ENCODE measurements around the gene AGPAT2.

AGPAT2 gene

DNA sequence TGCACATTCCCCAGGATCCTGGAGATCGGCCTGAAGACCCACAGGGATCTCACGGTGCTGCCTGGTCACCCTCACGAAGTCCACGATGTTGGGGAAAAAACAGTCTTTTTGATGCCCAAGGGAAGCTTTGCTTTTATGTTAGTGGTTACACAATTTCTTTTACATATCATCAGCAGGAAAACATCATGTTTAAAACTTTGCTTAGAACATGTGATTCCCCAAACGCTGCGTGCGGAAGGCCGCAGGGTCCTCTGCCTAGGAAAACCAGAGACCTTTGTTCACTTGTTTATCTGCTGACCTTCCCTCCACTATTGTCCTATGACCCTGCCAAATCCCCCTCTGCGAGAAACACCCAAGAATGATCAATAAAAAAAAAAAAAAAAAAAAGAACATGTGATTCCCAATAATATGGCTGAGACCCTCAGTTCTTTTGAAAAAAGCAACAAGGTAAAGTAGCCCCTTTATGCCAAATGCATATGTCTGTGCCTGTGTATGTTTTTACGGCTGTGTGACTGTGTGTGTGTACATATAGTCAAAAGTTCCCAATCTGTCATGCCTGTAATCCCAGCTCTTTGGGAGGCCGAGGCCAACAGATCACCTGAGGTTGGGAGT lies 11.5 kb upstream of the AGPAT2 start:
- Mint-ChIP-seq H3K4me1 (ENCODE audit: low read depth) (peaks cover 26% of the 10 kb centered on the region), H3K27me3 (no peaks in the 10 kb centered on the region), H3K4me3 (no peak overlapping the region), H3K27ac (no peak overlapping the region), H3K36me3 (no peaks in the 10 kb centered on the region), H3K9me3 (ENCODE audit: low read depth) (no peaks in the 10 kb centered on the region)

DNA sequence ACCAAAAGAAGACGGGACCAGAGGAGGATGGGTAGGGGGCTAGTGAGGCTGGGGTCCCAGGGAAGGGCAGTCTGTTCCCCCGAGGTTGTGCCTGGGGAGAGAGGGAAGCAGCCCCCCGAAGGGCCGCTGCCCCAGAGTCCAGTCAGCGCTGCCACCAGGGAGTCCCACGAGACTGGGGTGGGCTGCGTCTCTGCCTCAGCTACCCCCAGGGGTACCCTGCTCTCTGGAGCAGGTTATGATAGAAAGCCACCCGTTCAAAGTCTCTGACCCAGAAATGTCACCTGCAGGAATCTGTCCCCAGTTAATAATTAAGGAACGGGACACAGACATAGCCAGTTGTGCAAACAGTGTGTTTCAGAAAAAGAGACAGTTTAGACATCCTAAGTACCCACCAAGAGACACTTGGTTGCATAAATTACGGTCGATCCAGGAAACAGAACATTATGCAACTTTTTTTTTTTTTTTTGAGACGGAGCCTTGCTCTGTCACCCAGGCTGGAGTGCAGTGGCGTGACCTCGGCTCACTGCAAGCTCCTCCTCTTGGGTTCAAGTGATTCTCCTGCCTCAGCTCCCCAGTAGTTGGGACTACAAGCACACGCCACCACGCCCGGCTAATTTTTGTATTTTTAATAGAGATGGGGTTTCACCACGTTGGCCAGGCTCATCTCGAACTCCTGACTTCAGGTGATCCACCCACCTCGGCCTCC lies 10.7 kb upstream of the AGPAT2 start:
- peaks cover 26% of the 10 kb centered on the region for H3K4me1 Mint-ChIP-seq (ENCODE audit: low read depth)
- H3K4me3 Mint-ChIP-seq: no peak overlapping the region
- H3K27me3 Mint-ChIP-seq: peaks cover 4% of the 10 kb centered on the region
- H3K36me3 Mint-ChIP-seq: no peaks in the 10 kb centered on the region
- no peaks in the 10 kb centered on the region for H3K9me3 Mint-ChIP-seq (ENCODE audit: low read depth)
- no peak overlapping the region for H3K27ac Mint-ChIP-seq

DNA sequence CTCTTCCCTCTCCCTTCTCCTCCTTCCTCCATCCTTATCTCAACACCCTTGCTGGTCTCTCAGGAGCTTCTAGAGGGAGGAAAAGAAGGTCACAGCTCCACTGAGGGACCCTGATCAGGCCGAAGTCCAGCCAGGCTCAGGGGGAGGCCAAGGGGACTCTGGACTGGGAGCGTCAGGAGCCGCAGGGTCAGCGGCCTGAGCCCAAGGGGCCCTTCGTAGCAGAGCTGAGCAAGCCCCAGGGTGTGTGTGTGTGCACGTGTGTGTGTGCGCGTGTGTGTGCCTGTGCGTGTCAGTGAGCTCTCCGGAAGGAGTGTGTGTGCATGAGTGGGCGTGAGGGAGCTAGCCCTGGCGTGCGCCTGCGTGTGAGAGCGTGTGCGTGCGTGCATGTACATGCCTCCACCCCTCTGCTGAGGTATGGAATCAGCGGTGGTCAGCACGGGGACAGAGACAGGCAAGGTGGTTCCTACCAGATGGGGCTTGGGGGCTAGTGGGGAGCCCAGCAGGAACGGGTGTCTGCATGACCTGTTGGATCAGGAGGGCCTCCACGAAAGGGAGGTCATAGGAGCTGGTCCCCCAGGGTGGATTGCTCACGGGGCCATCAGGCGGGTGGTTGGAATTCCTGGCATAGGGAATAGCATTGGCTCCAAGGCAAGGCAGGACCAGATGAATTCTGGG lies 10.0 kb upstream of the AGPAT2 start:
- Mint-ChIP-seq H3K9me3 (ENCODE audit: low read depth) (no peaks in the 10 kb centered on the region), H3K36me3 (no peaks in the 10 kb centered on the region), H3K27ac (no peak overlapping the region), H3K27me3 (peaks cover 5% of the 10 kb centered on the region), H3K4me3 (no peak overlapping the region), H3K4me1 (ENCODE audit: low read depth) (peaks cover 26% of the 10 kb centered on the region)

DNA sequence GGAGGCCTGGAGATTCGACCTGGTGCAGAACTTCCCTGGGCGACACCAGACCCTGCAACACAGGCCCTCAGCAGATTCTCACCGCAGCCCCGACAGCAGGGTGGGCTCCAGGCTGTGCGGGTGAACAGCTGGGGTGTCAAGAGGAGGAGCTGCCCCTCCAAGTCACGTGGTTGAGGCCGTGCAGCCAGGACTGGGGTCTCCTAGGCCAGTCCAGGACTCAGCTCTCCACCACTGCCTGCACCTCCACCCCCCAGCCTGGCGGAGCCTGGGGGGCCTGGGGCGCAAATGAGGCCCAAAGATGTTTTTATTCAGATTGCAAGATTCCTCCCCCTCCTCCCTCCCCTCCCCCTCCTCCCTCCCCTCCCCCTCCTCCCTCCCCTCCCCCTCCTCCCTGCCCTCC lies 9.2 kb upstream of the AGPAT2 start:
- Mint-ChIP-seq H3K27ac (no peak overlapping the region), H3K4me3 (no peak overlapping the region), H3K36me3 (no peaks in the 10 kb centered on the region), H3K9me3 (ENCODE audit: low read depth) (no peaks in the 10 kb centered on the region), H3K27me3 (peaks cover 5% of the 10 kb centered on the region), H3K4me1 (ENCODE audit: low read depth) (peaks cover 20% of the 10 kb centered on the region)

DNA sequence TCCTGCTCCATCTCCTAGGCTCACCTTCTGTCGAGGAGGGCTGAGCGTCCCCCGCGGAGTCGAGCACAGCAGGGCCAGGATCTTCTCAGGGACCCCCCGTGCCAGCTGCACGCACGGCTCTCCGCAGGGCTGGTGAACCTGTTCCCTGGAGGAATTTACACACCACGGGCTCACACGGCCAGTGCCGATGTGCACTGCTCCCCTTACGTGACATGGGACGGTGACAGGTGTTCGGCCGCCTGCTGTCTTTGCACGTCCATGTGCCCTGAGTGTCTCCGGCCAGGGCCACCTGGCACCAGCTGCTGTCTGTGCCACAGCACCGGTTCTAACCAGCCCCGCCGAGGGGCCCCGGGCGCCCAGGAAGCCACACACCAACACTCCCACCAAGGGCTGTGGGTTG lies 8.7 kb upstream of the AGPAT2 start:
- H3K4me1 Mint-ChIP-seq (ENCODE audit: low read depth): peaks cover 14% of the 10 kb centered on the region
- H3K4me3 Mint-ChIP-seq: no peak overlapping the region
- H3K9me3 Mint-ChIP-seq (ENCODE audit: low read depth): no peaks in the 10 kb centered on the region
- no peaks in the 10 kb centered on the region for H3K36me3 Mint-ChIP-seq
- peaks cover 5% of the 10 kb centered on the region for H3K27me3 Mint-ChIP-seq
- H3K27ac Mint-ChIP-seq: no peak overlapping the region

DNA sequence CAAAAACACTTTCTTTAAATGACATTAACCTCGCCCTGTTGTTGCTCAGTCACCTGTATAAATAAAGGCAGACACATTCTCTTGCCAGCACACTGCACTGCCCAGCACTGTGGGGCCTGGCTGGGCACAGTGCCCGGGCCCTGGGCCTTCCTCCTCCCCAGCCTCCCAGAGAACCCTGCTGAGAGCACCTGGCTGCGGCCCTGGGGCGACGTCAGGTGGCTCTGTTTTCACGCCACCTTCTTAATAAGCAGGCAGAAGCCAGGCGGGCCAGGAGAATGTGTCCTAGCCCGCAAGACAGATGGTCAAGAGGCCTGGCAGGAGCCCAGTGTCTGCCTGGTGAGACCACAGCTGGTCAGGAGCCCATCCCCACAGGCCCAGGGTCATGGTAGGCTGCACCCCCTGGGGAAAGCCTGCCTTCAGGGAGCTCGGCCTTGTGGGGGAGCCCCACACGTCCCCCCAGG lies 8.2 kb upstream of the AGPAT2 start:
- Mint-ChIP-seq H3K36me3 (no peaks in the 10 kb centered on the region), H3K27ac (no peak overlapping the region), H3K27me3 (peaks cover 5% of the 10 kb centered on the region), H3K9me3 (ENCODE audit: low read depth) (no peaks in the 10 kb centered on the region), H3K4me3 (no peak overlapping the region), H3K4me1 (ENCODE audit: low read depth) (peaks cover 9% of the 10 kb centered on the region)

DNA sequence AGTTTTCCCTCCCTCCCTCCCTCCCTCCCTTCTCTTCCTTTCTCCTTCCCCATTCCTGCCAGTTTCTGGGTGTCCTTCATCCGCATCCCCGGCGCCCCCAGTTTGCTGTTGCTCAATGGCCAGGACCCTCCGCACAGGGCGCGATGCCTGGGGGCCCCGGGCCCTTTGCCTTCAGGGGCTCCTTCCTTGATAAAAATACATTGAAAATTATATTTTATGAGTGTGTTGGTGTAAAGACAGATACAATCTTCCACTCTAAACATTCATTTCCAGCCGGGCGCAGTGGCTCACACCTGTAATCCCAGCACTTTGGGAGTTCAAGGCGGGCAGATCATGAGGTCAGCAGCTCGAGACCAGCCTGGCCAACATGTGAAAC lies 7.6 kb upstream of the AGPAT2 start:
- H3K27me3 Mint-ChIP-seq: peaks cover 5% of the 10 kb centered on the region
- no peaks in the 10 kb centered on the region for H3K36me3 Mint-ChIP-seq
- H3K9me3 Mint-ChIP-seq (ENCODE audit: low read depth): no peaks in the 10 kb centered on the region
- H3K4me1 Mint-ChIP-seq (ENCODE audit: low read depth): peaks cover 5% of the 10 kb centered on the region
- no peak overlapping the region for H3K27ac Mint-ChIP-seq
- H3K4me3 Mint-ChIP-seq: no peak overlapping the region

DNA sequence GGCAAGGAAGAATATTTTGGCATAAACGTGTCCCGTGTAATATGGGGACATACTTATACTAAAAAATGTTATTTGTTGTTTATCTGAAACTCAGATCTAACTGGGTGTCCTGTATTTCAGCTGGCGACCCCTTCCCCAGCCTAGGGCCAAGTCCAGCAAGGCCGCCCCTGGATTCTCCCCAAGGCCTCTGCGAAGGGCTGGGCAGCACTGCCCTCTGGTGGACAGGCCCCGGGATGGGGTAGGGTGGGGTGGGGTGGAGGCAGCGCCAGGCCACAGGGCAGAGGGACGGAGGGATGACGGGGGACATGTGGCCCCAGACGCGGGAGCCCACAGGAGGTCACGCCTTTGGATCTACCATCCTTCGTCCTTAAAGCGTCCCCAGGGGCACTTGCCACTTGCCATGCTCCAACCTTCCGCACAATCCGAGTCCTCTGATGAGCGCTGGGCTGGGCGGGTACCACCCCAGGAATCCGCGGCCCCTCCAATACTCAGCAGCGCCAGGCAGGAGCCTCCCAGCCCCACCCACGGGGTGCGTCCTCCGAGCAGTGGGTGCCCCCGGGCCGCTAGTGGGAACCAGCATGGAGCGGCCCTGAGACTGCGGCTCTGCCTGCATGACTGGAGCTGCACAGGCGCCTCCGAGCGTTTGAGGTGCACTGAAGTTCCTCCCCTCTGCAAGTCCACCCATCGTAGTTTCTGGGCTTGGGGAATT lies 7.1 kb upstream of the AGPAT2 start:
- Mint-ChIP-seq H3K4me3 (no peak overlapping the region), H3K9me3 (ENCODE audit: low read depth) (no peaks in the 10 kb centered on the region), H3K27ac (no peak overlapping the region), H3K4me1 (ENCODE audit: low read depth) (peaks cover 5% of the 10 kb centered on the region), H3K36me3 (no peaks in the 10 kb centered on the region), H3K27me3 (peaks cover 5% of the 10 kb centered on the region)

DNA sequence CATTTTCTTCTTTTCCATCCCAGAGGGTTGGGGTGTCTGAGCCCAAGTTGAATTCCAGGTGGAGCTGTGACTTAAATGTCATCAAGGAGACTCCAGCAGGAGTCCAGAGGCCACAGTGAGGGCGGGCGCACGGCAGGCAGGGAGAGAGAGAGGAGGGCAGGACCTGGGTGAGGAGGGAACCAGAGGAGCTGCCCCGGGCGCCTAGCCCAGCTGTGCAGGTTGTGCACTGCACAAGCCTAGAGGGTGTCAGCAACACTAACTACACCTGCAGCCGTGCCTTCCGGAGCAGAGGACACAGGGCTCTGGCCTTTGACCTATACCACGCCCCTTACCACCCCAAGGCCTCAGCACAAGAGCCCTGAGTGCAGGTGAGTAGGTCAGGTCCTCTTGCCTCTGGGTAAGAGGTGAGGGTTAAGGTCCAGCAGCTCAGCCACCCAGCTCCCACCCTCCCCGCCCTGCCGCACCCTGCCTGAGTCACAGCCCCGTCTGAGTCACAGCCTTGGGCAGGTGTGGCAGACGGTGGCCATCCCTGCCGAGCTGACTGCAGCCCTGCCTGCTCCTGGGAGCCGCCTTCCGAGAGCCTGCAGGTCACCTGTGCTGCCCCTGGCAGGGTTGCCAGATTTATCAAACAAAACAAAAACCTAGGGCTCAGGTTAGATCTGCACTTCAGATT lies 6.4 kb upstream of the AGPAT2 start:
- no peaks in the 10 kb centered on the region for H3K9me3 Mint-ChIP-seq (ENCODE audit: low read depth)
- no peak overlapping the region for H3K4me3 Mint-ChIP-seq
- H3K36me3 Mint-ChIP-seq: no peaks in the 10 kb centered on the region
- H3K4me1 Mint-ChIP-seq (ENCODE audit: low read depth): peaks cover 4% of the 10 kb centered on the region
- no peak overlapping the region for H3K27ac Mint-ChIP-seq
- peaks cover 5% of the 10 kb centered on the region for H3K27me3 Mint-ChIP-seq

DNA sequence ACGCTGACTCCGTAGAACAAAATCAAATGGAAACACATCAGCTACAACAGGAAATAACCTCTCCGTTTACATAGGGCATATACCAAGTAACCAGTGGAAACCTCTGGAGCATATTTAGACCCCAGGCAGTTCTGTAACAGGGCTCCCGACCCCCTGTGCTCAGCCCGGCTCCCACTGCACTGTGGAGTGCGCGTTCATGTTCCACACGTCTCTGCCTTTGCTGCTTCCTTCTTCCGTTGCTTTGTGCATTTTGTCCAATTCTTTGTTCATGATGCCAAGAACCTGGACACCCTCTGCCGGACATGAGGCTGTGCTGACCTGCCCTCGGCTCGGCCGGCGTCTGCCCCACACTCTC lies 5.9 kb upstream of the AGPAT2 start:
- no peak overlapping the region for H3K4me3 Mint-ChIP-seq
- H3K4me1 Mint-ChIP-seq (ENCODE audit: low read depth): peaks cover 2% of the 10 kb centered on the region
- H3K27ac Mint-ChIP-seq: no peak overlapping the region
- H3K36me3 Mint-ChIP-seq: no peaks in the 10 kb centered on the region
- H3K27me3 Mint-ChIP-seq: peaks cover 5% of the 10 kb centered on the region
- no peaks in the 10 kb centered on the region for H3K9me3 Mint-ChIP-seq (ENCODE audit: low read depth)

DNA sequence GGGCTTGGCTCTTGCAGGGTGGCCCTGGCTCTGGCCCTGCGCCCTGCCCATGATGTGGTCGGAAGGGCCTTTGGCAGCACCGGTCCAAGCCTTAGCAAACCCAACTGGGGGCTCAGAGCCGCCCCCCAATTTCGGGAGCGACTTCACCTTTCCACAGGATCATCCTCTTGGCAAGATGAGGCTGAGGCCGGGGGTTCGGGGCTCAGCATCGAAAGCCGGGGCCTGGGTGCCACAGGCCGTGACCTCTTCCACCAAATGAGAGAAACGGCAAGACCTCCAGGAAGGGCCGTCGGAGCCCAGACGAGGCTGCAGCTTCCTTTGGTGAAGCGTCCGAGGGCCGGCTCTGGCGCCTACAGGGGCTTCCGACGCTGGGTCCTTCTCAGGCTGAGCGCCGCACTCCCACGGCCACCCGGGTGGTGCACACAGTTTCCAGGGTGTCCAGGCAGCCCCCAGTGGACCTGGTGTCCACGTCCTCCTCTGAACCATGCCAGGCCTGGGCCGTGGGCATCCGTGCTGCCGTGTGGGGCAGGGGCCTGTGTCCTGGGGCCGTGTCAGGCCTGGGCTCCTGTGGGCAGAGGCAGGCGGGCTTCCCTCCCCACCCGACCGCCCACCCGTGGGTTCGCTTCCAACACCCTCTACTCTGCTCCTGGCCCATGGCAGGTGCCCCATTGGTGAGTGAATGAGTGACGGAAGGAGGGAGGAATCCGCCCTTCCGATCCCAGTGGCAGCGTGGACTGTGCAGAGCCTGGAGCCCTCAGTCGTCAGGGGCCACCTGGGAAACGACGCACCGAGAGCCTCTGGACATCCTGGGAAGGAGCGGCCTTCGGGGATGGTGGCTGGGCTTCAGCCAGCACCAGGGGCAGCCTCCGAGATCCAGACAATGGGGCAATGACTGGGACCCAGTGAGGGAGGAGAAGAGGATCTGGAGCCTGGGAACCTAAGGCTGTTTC lies 5.2 kb upstream of the AGPAT2 start:
- H3K27ac Mint-ChIP-seq: no peak overlapping the region
- H3K36me3 Mint-ChIP-seq: no peaks in the 10 kb centered on the region
- H3K9me3 Mint-ChIP-seq (ENCODE audit: low read depth): no peaks in the 10 kb centered on the region

DNA sequence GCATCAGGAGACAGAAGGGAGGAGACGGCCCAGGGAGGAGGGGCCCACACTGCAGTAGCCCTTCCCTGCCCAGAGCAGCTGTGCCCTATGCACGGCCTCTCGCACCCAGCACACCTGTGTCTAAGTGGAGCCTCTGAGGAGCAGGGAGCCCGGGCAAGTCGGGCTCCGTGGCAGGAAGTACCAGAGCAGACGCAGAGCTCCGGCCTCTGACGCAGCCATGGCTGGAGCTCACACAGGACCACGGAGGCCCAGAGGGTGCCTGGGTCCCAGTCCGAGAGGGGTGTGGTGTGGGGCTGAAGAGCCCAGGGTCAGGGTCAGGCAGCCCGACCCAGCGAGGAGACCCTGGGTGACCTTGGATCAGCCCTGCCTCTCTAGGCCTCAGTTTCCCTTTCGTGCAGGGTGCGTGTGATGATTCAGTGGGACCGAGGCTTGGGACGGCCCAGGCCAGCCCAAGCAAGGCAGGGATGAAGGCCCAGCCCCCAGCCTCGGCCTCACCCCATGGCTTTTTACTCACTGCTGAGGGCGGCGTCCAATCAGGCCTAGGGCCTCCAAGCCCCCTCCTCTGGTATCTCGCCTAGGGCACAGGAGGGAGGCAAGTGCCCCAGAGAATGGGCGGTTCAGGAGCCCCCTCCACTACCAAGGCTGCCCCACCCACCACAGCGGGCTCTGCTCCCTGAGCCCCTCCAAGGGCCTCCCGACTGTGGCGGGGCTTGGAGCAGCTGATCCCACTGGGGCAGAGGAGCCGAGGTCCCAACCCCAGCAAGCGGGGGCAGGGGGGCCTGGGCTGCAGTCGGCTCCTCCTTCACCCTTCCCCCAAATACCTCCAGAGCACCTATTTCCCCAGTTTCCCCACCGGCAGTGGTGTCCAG lies 4.3 kb upstream of the AGPAT2 start:
- H3K9me3 Mint-ChIP-seq (ENCODE audit: low read depth): no peaks in the 10 kb centered on the region
- H3K36me3 Mint-ChIP-seq: no peaks in the 10 kb centered on the region
- H3K4me1 Mint-ChIP-seq (ENCODE audit: low read depth): no peaks in the 10 kb centered on the region
- H3K27ac Mint-ChIP-seq: no peak overlapping the region
- H3K27me3 Mint-ChIP-seq: peaks cover 5% of the 10 kb centered on the region
- H3K4me3 Mint-ChIP-seq: no peak overlapping the region

More for the DNA sequence above, 5.2 kb upstream of the AGPAT2 start:
- Mint-ChIP-seq H3K4me3 (no peak overlapping the region), H3K27me3 (peaks cover 5% of the 10 kb centered on the region), H3K4me1 (ENCODE audit: low read depth) (peaks cover 2% of the 10 kb centered on the region)

DNA sequence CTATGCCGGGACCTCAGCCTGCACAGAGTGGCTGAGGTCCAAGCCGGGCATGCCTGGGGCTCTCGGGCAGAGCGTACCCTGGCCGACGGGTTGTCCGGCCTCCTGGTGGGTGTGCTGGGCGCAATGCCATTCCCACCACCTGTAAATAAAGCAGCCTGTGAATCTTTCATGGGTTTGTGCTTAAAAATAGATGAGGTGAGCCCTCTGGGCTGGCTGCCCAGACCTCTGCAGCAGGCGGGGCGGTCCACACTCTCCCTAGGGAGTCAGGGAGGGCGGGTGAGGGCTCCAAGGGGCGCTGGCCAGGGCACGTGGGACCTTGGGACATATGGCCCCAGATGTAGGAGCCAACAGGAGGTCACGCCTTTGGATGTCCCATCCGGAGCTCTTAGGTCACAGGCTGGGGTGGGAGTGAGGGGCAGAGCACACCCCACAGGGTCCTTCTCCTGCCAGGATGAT lies 3.6 kb upstream of the AGPAT2 start:
- Mint-ChIP-seq H3K27me3 (peaks cover 5% of the 10 kb centered on the region), H3K36me3 (no peaks in the 10 kb centered on the region), H3K27ac (no peak overlapping the region)

More for the DNA sequence above, 3.6 kb upstream of the AGPAT2 start:
- Mint-ChIP-seq H3K9me3 (ENCODE audit: low read depth) (no peaks in the 10 kb centered on the region), H3K4me1 (ENCODE audit: low read depth) (peaks cover 1% of the 10 kb centered on the region), H3K4me3 (no peak overlapping the region)

Measured in activated naive CD8-positive, alpha-beta T cell (primary cell).